DND-41 (cell line): Measurements from ENCODE around the gene ARHGAP24.

Experiments
- EZH2 ChIP-seq: IDR thresholded peaks from 3 replicates; pipeline ENCODE4 v1.6.1; 2012; ENCODE audit warnings: borderline replicate concordance, low read depth, mild to moderate bottlenecking, moderate library complexity, low read length, inconsistent platforms; ENCODE audit not compliant: severe bottlenecking
- TF ChIP-seq, protein P1 (sequence below): IDR thresholded peaks from 2 replicates; pipeline ENCODE4 v1.5.1; 2012; ENCODE audit warnings: borderline replicate concordance, low read length, moderate library complexity, mild to moderate bottlenecking; ENCODE audit not compliant: poor library complexity, severe bottlenecking; ENCODE audit errors: extremely low read depth

DNA sequence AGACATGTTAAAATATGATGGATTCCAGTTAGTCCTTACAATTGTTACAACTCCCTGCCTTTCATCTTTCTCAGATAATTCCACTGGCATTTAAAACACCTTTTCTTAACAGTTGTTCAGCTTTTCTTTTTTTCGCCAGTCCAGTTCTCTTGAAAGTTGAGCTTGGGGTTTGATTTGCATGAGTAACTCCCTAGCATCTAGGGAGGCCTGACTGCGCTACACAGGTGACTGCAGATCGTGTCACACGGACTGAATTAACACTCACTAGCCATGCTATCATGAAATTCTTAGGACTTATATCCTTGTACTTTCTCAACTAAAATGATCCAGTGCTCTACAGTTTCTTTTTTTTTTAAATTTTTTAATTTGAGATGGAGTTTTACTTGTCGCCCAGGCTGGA is 69.8 kb downstream of the ARHGAP24 start:
- TF ChIP-seq, protein P1, sequence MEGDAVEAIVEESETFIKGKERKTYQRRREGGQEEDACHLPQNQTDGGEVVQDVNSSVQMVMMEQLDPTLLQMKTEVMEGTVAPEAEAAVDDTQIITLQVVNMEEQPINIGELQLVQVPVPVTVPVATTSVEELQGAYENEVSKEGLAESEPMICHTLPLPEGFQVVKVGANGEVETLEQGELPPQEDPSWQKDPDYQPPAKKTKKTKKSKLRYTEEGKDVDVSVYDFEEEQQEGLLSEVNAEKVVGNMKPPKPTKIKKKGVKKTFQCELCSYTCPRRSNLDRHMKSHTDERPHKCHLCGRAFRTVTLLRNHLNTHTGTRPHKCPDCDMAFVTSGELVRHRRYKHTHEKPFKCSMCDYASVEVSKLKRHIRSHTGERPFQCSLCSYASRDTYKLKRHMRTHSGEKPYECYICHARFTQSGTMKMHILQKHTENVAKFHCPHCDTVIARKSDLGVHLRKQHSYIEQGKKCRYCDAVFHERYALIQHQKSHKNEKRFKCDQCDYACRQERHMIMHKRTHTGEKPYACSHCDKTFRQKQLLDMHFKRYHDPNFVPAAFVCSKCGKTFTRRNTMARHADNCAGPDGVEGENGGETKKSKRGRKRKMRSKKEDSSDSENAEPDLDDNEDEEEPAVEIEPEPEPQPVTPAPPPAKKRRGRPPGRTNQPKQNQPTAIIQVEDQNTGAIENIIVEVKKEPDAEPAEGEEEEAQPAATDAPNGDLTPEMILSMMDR: no peak
- TF ChIP-seq EZH2: no peak
